HEK293T (cell line): Measurements from ENCODE around the gene RPN1.

ENCODE experiments used
- CTBP1 ChIP-seq: fragments of 450-650 bp; IDR thresholded peaks from 2 replicates; pipeline ENCODE4 v1.6.1; 2016; ENCODE audit warnings: borderline replicate concordance
- FOXA1 ChIP-seq: fragments of 450-650 bp; IDR thresholded peaks from 2 replicates; pipeline ENCODE4 v1.6.1; 2016; ENCODE audit warnings: mild to moderate bottlenecking
- FOXK2 ChIP-seq: fragments of 450-650 bp; IDR thresholded peaks from 2 replicates; pipeline ENCODE4 v1.6.1; 2016; ENCODE audit warnings: mild to moderate bottlenecking
- FOXM1 ChIP-seq: fragments of 450-650 bp; IDR thresholded peaks from 2 replicates; pipeline ENCODE4 v1.6.1; 2017; ENCODE audit warnings: mild to moderate bottlenecking, borderline replicate concordance
- LEF1 ChIP-seq: fragments of 450-650 bp; IDR thresholded peaks from 2 replicates; pipeline ENCODE4 v1.6.1; 2017; ENCODE audit warnings: mild to moderate bottlenecking, borderline replicate concordance
- NFRKB ChIP-seq: fragments of 450-650 bp; IDR thresholded peaks from 2 replicates; pipeline ENCODE4 v1.6.1; 2016; ENCODE audit warnings: mild to moderate bottlenecking, moderate library complexity
- PKNOX1 ChIP-seq: fragments of 450-650 bp; IDR thresholded peaks from 2 replicates; pipeline ENCODE4 v1.6.1; 2016
- SP1 ChIP-seq: fragments of 450-650 bp; IDR thresholded peaks from 2 replicates; pipeline ENCODE4 v1.6.1; 2017

- no peak for TF ChIP-seq FOXM1
- no peak for TF ChIP-seq SP1
- no peak for TF ChIP-seq PKNOX1
- no peak for TF ChIP-seq LEF1
- TF ChIP-seq CTBP1 = no peak
- TF ChIP-seq FOXA1 = no peak
- no peak for TF ChIP-seq NFRKB
- no peak for TF ChIP-seq FOXK2
Observed at GRCh38 chr3:128616516-128617269, 33.9 kb downstream of the RPN1 start.
